HG02678 (cell line): ENCODE data around the gene BSN.

Experiments
- ATAC-seq: cut with Tn5 transposase; IDR thresholded peaks from one replicate; pipeline ENCODE4 v1.9.1; 2021; ENCODE audit warnings: mild to moderate bottlenecking, moderate library complexity; ENCODE audit not compliant: unreplicated experiment

The BSN gene

DNA sequence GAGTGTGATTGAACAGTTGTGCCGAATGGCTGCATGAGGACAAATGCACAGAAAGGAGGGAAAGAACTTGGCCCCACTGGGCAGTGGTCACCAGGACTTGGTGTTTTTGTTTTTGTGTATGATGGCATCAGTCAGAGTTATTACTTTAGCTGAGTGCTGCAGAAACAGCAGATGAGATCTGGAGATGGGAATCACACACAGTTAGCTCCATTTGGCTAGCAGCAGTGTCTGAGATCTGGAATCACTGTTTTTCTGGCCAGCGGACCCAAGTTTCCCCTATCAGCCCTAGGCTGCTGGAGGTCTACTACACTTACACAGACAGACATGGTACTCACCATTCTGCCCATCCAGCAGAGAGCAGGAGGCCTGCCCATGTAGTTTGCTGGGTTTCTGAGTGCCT, 74.0 kb downstream of the BSN start:
- no peak for ATAC-seq

DNA sequence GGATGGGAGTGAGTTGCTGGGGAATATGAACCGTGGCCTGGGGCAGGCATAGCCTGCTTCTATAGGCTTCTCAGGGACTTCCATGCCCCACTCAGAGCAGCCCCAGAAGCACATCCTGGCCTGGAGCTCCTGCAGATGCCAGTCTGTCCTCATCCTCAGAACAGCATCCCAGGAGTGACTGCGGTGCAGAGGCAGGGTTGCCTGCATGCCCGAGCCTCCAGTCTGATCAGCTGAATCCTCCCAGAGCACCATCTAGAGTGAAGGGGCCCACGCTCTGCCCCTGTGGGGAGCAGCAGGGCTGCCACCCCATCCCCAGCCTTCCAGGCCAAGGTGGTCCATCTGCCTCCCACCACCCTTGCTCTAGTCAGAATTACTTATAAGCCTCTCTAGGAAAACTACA, 75.2 kb downstream of the BSN start:
- ATAC-seq, result no peak

DNA sequence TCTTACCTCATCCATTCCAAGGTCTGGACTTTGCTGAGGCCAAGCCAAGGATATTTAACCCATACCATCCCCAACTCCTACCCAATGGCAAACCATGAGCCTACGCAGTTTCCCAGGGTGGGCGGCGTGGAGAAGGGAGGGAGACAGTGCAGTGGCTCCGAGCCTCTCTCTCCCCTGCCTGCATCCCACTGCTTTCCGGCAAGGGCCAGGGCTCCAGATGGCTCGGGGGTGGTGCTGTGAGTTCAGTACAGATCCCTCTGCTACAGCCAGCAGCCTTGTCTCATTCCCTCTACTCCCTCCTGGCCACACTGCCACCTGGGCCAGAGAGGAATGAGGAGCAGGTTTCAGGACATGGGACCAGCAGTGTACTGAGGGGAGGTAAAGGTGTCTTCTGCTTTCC, 75.6 kb downstream of the BSN start:
- ATAC-seq, result no peak

DNA sequence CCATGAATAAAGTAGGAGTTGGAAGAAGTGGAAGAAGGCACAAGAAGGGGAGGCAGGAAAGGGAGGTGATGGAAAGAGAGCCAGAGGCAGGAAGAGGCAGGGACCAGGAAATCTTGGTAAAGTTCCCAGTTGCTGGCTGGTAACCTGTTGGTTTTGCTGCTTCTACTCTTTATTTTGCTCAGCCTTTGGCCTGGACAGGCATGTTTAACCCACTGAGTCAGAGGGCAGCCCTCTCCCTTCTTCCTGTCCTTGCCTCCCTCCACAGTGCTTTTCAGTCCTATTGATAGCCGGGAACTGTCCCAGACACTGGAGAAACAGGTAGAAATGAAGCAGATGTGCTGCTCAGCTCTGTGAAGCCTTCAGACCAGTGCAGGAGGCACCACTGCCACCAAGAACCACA, 76.5 kb downstream of the BSN start:
- no peak for ATAC-seq

DNA sequence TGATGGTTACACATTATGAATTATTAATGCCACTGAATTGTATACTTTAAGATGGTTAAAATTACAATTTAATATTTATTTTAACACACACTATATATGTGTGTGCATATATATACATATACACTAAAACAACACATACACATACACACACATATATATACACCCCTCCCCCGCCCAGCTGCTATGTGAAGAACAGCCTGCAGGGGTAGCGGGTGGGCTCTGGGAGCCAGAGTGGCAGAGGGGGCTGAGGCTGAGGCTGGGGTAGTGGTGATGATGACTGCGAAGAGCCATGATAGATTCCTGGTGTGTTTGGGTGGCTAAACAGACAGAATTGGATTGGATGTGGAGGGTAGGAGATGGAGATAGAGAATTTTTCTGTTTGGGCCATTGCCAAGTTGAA, 80.5 kb downstream of the BSN start:
- no peak for ATAC-seq

DNA sequence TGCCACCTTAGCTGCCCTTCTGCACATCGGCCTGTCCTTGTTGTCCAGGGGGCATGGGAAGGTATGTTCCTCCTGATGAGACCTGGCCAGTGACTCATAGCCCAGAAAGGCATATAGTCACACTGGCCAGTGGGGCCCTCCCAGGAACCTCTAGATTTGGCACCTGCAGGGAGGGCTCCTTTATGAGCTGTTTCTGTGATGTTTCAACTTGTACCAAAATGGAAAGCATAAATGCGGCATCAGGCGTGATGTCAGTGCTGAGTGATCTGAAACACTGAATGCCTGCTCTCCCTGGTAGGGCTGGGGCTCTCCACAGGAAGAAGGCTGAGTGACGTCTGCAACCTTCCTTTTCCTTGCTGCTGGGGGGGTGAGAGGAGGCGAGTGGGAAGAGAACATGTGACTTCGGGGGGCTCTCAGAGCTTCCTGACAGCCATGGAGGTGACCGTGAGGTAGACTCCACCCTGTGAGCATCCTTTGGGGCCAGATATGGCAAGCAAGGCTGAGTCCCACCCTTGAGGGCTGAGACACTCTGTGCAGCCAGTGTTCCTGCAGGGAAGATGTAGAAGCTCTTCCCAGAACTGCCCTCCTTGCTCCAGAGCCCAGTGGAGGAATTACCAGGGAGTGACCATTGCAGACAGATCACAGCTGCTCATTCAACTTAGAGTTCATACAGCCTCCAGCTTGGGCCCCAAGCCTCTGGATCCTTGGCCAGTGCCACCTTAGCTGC, 82.8 kb downstream of the BSN start:
- ATAC-seq, result no peak

DNA sequence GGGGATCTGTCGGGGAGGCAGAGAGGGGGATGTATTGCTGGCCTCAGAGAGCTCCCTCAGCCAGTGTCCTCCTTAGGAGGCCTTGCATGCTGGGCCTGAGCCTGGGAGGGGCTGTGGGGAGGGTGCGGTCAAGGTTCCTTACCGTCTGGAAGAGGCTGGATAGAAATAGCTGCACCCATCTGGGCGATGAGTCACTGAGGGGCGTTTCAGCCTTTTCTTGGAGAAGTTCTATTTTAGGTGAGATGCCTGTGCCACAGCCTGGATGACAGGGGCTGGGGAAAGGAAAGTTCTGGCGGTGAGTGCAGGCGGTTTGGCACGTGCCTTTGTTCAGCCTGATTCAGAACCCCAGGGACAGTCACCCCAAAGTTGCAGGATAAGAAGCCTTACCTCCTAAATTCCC, 84.2 kb downstream of the BSN start:
- ATAC-seq, result no peak

DNA sequence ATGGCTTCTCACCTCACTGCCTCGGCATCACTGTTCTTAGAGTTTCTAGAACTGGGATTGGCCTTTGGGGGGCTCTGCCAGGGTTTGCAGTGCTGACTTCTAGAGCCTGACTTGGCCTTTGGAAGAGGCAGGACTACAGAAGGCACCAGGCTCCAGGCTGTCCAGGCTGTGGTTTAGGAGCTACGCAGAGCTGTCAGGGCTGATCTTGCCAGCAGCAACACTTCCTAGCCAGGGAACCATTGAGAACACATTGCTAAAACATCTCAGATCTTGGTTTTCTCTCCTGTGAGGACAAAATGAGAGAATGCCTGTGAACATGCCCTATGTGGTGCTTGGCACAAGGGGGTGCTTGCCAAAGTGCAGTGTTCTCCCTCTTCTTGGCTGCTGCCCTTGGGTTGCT, 85.3 kb downstream of the BSN start:
- no peak for ATAC-seq

DNA sequence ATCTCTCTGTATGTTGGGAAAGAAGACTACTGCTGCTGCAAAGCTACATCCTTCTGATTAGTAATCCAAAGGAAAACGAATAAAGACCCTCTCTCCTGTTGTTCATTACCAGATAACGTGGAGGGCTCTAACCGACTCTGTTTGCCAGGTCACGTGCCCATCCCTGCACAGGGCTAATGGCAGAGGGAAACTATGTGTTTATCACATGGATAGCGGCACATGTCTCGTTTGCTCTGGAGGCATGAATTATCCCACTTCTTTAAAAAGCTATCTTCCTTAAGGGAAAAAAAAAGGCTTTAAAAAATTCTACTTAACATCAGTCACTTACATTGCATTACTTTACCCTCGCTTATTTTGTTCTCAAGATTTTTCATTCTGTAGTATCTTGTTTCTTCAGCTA, 87.0 kb downstream of the BSN start:
- no peak for ATAC-seq

DNA sequence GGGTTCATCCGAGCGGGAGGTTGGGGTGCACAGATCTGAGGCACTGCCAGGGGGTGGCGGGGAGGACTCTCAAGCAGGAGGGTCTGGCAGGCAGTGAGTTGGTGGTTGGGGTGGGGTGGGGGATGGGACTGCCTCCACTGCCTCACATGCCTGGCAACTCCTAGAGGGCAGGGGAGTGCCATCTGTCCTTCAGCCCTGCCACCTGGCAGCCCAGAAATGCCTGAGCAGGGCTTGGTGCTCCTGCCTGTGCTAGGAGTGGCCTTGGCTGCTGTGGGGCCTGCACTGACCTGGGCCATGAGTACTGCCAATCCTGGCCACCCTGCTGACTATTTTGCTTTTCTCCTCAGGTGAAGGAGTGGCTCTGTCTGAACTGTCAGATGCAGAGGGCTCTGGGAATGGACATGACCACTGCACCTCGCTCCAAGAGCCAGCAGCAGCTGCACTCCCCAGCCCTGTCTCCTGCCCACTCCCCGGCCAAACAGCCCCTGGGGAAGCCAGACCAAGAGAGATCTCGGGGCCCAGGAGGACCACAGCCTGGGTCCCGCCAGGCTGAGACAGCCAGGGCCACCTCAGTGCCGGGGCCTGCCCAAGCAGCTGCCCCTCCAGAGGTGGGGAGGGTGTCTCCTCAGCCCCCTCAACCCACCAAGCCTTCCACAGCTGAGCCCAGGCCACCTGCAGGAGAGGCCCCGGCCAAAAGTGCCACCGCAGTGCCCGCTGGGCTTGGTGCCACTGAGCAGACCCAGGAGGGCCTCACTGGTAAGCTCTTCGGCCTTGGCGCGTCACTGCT, 87.8 kb downstream of the BSN start:
- no peak for ATAC-seq

DNA sequence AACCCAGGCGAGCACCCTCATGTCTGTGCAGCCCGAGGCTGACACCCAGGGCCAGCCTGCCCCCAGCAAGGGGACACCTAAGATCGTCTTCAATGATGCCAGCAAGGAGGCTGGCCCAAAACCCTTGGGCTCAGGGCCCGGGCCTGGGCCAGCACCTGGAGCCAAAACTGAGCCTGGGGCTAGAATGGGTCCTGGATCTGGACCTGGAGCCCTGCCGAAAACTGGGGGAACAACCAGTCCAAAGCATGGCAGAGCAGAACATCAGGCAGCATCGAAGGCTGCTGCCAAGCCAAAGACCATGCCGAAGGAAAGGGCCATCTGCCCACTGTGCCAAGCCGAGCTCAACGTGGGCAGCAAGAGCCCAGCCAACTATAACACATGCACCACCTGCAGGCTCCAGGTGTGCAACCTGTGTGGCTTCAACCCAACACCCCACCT, 88.5 kb downstream of the BSN start:
- no peak for ATAC-seq

DNA sequence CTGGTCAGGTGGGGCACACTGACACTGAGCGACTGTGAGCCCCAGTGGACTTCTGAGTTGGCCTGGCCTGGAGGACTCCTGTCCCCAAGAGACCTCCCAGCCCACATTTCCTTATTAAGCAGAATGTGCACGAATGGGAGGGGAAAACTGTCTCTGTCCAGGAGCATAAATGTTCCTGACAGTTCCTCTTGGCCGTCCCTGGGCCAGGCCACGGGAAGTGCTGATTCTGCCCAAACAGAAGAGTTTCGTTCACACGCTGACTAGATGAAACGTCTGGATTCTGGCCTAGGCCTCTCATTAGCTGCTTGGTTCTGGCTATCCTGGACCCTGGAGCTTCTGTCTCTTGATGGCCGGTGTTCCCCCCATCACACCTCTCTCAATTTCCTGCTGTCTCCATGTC, 90.4 kb downstream of the BSN start:
- ATAC-seq, result no peak

DNA sequence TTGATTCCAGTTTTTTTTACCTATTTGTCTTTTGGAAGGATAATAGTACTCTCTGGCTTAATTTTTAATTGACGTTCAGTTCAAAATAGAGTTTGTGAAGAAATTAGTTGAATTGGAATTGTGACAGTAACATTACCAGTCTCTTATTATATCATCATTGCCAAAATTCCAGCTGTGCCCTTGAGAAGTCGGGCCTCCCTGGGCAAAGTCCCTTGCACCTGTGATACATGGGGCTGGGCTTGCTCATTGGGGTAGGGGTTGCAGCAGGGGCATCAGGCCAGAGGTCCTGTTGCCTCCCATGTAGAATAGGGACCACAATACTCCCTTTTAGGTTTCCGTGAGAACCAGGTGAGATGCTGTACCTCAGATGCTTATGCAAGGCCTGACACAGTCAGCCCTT, 92.0 kb downstream of the BSN start:
- ATAC-seq, result no peak

DNA sequence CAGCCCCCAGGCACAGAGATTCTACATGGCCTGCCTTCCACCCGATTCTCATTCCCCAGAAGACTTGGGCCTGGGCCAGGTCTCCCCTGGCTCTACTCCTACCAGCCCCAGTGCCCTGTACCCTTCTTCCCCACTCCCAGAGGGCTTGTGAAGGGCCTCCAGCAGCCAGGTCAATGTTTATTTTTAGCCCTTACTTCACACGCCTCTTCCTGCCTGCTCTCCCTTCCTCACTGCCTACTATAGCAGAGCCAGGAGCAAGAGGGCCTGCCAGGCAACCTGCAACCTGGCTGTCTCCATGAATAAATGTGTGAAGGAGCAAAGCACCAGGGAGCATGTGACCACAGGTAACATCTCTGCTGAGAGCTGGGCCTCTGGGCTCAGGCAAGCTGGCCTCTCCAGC, 93.5 kb downstream of the BSN start:
- ATAC-seq, result no peak

DNA sequence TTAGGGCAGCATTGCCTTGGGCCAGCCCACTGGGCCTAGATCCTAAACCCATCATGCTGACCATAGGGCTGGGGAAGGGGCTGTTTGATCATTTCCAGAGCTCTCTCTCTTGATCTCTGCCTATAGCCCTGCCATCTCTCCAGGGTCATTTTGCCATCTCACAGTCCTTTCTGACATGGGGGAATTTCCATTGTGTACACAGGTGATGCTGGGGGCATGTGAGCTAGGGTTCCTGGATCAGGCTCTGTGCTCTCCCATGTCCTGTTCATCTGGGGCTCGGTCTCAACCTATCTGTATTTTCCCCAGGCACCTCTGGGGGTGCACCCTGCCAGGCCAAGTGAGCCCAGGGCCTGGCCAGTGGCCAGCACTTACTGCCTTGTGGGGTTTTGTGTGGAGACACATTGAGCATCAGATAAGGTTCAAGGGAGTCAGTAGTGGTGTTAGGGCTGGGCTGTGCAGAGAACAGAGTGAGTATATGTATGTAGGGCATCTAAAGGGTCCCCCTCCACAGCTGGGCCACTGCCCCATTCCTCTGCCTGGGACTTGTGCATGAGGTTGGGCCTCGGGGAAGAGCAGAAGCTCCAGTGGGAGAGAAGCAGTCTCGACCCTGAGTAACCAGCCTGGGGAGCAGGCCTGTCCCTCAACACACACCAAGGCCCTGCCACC, 94.2 kb downstream of the BSN start:
- ATAC-seq, result no peak

DNA sequence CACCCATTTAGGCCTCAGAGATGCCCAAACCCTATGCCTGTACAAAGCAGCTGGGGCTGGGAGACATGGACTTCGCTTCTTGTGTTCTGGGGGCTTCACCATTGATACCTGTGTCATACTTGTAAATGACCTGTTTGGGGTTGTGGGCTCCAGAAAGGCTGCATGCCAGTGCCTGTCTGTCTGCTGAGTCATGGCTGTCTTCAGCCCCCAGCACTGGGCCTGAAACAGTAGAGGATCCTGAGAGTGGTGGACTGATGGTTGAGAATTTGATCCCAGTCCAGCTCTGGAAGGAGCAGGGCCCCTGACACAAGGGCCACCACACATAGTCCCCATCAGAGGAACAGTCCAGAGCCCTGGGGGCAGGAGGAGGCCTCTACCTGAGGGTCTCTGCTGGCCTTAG, 95.3 kb downstream of the BSN start:
- ATAC-seq, result no peak

DNA sequence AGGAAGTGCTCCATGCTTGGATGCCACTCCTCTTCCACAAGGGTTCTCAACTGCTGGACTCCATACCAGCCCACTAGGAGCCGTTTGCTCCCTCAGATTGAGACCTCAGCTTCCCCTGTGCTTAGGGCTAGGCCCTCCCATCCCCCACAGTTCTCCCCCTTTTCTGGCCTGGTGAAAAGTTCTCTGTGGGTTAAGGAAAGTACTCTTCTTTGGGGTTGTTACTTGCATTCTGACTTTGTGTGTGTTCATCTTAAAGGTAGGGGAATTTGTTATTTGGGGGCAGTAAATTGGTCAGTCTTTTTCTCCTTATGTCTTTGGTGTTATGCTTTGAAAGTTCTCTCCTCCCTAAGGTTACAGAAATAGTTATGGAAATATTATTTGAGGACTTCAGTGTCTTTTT, 95.9 kb downstream of the BSN start:
- no peak for ATAC-seq

DNA sequence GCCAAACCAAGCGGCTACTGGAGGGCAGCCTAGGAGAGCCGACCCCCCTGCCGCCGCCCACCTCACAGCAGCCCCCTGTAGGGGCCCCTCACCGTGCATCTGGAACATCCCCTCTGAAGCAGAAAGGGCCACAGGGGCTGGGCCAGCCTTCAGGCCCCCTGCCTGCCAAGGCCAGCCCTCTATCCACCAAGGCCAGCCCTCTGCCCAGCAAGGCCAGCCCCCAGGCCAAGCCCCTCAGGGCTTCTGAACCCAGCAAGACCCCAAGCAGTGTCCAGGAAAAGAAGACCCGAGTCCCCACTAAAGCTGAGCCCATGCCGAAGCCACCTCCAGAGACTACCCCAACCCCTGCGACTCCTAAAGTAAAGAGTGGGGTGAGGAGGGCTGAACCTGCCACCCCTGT, 96.4 kb downstream of the BSN start:
- no peak for ATAC-seq

DNA sequence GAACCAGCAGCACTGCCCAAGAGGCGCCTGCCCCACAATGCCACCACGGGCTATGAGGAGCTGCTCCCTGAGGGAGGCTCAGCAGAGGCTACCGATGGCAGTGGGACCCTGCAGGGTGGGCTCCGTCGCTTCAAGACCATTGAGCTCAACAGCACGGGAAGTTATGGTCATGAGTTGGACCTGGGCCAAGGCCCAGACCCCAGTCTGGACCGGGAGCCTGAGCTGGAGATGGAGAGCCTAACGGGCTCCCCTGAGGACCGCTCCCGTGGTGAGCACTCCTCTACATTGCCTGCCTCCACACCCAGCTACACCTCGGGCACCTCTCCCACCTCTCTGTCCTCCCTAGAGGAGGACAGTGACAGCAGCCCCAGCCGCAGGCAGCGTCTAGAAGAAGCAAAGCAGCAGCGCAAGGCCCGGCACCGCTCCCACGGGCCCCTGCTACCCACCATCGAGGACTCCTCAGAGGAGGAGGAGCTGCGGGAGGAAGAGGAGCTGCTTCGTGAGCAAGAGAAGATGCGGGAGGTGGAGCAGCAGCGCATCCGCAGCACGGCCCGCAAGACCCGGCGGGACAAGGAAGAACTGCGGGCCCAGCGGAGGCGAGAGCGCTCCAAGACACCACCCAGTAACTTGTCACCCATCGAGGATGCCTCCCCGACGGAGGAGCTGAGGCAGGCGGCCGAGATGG, 98.1 kb downstream of the BSN start:
- ATAC-seq, result no peak

DNA sequence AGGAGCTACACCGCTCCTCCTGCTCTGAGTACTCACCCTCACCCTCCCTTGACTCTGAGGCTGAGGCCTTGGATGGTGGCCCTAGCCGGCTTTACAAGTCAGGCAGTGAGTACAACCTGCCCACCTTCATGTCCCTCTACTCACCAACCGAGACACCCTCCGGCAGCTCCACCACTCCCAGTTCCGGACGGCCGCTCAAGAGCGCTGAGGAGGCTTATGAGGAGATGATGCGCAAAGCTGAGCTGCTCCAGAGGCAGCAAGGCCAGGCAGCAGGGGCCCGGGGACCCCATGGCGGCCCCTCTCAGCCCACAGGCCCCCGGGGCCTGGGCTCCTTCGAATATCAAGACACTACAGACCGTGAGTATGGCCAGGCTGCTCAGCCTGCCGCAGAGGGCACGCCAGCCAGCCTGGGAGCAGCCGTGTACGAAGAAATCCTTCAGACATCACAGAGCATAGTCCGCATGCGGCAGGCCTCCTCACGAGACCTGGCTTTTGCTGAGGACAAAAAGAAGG, 98.7 kb downstream of the BSN start:
- no peak for ATAC-seq

DNA sequence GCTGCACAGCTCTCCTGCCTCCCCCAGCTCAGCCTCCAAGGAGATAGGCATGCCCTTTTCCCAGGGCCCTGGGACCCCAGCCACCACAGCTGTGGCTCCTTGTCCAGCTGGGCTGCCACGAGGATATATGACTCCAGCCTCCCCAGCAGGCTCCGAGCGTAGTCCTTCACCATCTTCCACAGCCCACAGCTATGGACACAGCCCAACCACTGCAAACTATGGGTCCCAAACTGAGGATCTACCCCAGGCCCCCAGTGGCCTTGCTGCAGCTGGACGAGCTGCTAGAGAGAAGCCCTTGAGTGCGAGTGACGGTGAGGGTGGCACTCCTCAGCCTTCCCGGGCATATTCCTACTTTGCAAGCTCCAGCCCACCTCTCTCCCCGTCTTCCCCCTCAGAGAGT, 99.3 kb downstream of the BSN start:
- ATAC-seq, result no peak
